Endothelial cell of umbilical vein (primary cell): ENCODE data around the gene SRRM4.

Source experiments
- EZH2 ChIP-seq: IDR thresholded peaks from 2 replicates; pipeline ENCODE4 v1.6.1; 2012; ENCODE audit warnings: borderline replicate concordance, low read depth, mild to moderate bottlenecking, moderate library complexity, low read length, inconsistent platforms; ENCODE audit not compliant: severe bottlenecking
- FOS ChIP-seq: IDR thresholded peaks from 2 replicates; pipeline ENCODE4 v1.6.1; 2011; ENCODE audit warnings: mild to moderate bottlenecking, low read length, moderate library complexity, borderline replicate concordance; ENCODE audit not compliant: insufficient read depth
- GATA2 ChIP-seq: IDR thresholded peaks from 2 replicates; pipeline ENCODE4 v1.7.0; 2011; ENCODE audit warnings: low read depth, mild to moderate bottlenecking, moderate library complexity, mixed read lengths, low read length; ENCODE audit not compliant: insufficient read length, insufficient read depth
- JUN ChIP-seq: IDR thresholded peaks from 2 replicates; pipeline ENCODE4 v1.6.1; 2011; ENCODE audit warnings: borderline replicate concordance, low read depth; ENCODE audit not compliant: insufficient read length, insufficient read depth
- MAX ChIP-seq: IDR thresholded peaks from 2 replicates; pipeline ENCODE4 v1.6.1; 2011; ENCODE audit not compliant: insufficient read depth, insufficient read length
- MYC ChIP-seq: IDR thresholded peaks from one replicate; pipeline ENCODE4 v1.6.1; 2011; ENCODE audit warnings: mild to moderate bottlenecking, low read depth, low read length
- POLR2A ChIP-seq: IDR thresholded peaks from 2 replicates; pipeline ENCODE4 v1.6.1; 2012; ENCODE audit warnings: low read depth, mild to moderate bottlenecking, control low read depth, low read length
- POLR2AphosphoS5 ChIP-seq: IDR thresholded peaks from 2 replicates; pipeline ENCODE4 v1.6.1; 2012; ENCODE audit warnings: low read depth, mild to moderate bottlenecking, control low read depth, low read length, moderate library complexity; ENCODE audit not compliant: insufficient read depth
- TF ChIP-seq, protein P1 (sequence below), 2 donors: IDR thresholded peaks; 1 replicate in 1 of 2; 2 replicates in 1 of 2; pipeline ENCODE4 v1.5.1; 2011; ENCODE audit warnings: low read length in 2 of 2, mild to moderate bottlenecking in 2 of 2, moderate library complexity in 2 of 2, control low read depth in 1 of 2, inconsistent platforms in 1 of 2, low read depth in 1 of 2; ENCODE audit not compliant: insufficient read depth in 1 of 2; ENCODE audit errors: extremely low read depth in 1 of 2

DNA sequence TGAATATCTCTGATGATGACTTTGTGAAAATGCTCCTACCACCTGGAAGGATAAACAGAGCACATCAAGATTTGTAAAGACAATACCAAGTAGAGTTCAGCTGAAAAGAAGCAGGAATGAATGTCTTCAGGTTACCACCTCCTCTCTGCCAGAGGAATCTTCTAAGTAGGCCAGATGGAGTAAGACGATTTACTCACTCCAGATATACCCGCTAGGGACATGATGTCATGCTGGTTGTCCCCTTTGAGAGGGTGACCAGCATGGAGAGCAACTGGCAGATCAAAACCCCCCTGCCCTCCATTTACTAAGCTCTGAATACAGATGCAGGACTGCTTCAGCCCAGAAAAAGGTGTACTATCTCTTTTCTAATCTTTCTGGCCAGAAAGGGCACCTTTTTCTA is 158.1 kb downstream of the SRRM4 start:
- TF ChIP-seq, protein P1, sequence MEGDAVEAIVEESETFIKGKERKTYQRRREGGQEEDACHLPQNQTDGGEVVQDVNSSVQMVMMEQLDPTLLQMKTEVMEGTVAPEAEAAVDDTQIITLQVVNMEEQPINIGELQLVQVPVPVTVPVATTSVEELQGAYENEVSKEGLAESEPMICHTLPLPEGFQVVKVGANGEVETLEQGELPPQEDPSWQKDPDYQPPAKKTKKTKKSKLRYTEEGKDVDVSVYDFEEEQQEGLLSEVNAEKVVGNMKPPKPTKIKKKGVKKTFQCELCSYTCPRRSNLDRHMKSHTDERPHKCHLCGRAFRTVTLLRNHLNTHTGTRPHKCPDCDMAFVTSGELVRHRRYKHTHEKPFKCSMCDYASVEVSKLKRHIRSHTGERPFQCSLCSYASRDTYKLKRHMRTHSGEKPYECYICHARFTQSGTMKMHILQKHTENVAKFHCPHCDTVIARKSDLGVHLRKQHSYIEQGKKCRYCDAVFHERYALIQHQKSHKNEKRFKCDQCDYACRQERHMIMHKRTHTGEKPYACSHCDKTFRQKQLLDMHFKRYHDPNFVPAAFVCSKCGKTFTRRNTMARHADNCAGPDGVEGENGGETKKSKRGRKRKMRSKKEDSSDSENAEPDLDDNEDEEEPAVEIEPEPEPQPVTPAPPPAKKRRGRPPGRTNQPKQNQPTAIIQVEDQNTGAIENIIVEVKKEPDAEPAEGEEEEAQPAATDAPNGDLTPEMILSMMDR (IDR thresholded peaks at IDR 0.05; ENCODE audit: extremely low read depth in 1 of 2, insufficient read depth in 1 of 2, low read depth in 1 of 2, low read length in 2 of 2), result no peak
- TF ChIP-seq POLR2AphosphoS5 (no peak), POLR2A (no peak), FOS (no peak), GATA2 (no peak), EZH2 (no peak), JUN (no peak), MAX (no peak), MYC (no peak)
